Natural killer cell (primary cell): Measurements from ENCODE around the gene MMP24OS. TPM values are rescaled to one million over a fixed set of nuclear protein-coding genes. Genes with fewer than 3 reads are reported as not detected.

ENCODE experiments used
- ATAC-seq, 3 donors: fragments of 150-1000 bp in 2 of 3; fragments of 200-7000 bp in 1 of 3; cut with Tn5 transposase; 1 replicate in 1 of 3; 2 replicates in 2 of 3; pipeline ENCODE4 v1.10.0; 2021; ENCODE audit warnings: mild to moderate bottlenecking in 2 of 3, moderate library complexity in 2 of 3
- DNase-seq, 2 donors: peaks; one replicate each; pipeline versions ENCODE4 v3.0.0 to v3.0.0-alpha.2; 2013 to 2021; ENCODE audit warnings: mixed read lengths in 1 of 2
- H3K27ac ChIP-seq: one replicate; pipeline ENCODE4 v1.5.1; 2013; ENCODE audit warnings: mild to moderate bottlenecking, low read length
- H3K27me3 ChIP-seq: one replicate; pipeline ENCODE4 v1.6.1; 2013; ENCODE audit warnings: low read length; ENCODE audit not compliant: control insufficient read depth, insufficient read depth
- H3K36me3 ChIP-seq: one replicate; pipeline ENCODE4 v1.6.1; 2013; ENCODE audit warnings: low read length; ENCODE audit not compliant: control insufficient read depth, insufficient read depth
- H3K4me1 ChIP-seq: one replicate; pipeline ENCODE4 v1.6.1; 2013; ENCODE audit warnings: low read length; ENCODE audit not compliant: control insufficient read depth, insufficient read depth
- H3K4me3 ChIP-seq: one replicate; pipeline ENCODE4 v1.5.1; 2013; ENCODE audit warnings: low read length
- H3K9me3 ChIP-seq: one replicate; pipeline ENCODE4 v1.6.1; 2013; ENCODE audit warnings: low read length; ENCODE audit not compliant: control insufficient read depth, insufficient read depth
- H3K27ac Mint-ChIP-seq, 2 donors: one replicate each; pipeline ENCODE4 v1.8.0; 2022; ENCODE audit warnings: mild to moderate bottlenecking in 2 of 2, mixed read lengths in 2 of 2, moderate library complexity in 1 of 2
- H3K27me3 Mint-ChIP-seq, 2 donors: one replicate each; pipeline ENCODE4 v1.8.0; 2022; ENCODE audit warnings: low read depth in 2 of 2, mixed read lengths in 2 of 2
- H3K36me3 Mint-ChIP-seq: one replicate; pipeline ENCODE4 v1.8.0; 2022; ENCODE audit warnings: mixed read lengths
- H3K4me1 Mint-ChIP-seq, 2 donors: one replicate each; pipeline ENCODE4 v1.8.0; 2022; ENCODE audit warnings: mixed read lengths in 2 of 2
- H3K4me3 Mint-ChIP-seq: one replicate; pipeline ENCODE4 v1.8.0; 2022; ENCODE audit warnings: mild to moderate bottlenecking, moderate library complexity, mixed read lengths
- H3K9me3 Mint-ChIP-seq, 2 donors: one replicate each; pipeline ENCODE4 v1.8.0; 2022; ENCODE audit warnings: mixed read lengths in 2 of 2
- WGBS: methylation state at CpG from one replicate; pipeline ENCODE4 v1.1.7; 2013; ENCODE audit warnings: missing lambda C conversion rate; ENCODE audit not compliant: insufficient coverage; 5-methylcytosine and 5-hydroxymethylcytosine counted together
- intact Hi-C: fragments of 100-400 bp; cut with micrococcal nuclease; formaldehyde crosslinking; loops from one replicate; pipeline ENCODE4 v1.14.2; 2022
- total RNA-seq, 4 donors: library from RNA; stranded (reverse); fragments of 120-200 nt in 1 of 4; gene quantifications; one replicate each; pipeline versions ENCODE4 v1.2.3 to v1.2.4, GENCODE V29; 2013 to 2022
- TF ChIP-seq, protein P1 (sequence below): fragments of 200-600 bp; IDR thresholded peaks from one replicate; pipeline ENCODE4 v1.8.0; 2022; ENCODE audit warnings: antibody characterized with exemption

The MMP24OS gene
- total RNA-seq, 3 donors from 2014 or later (not counting 1 experiment from before 2014, with no cell fraction given), result 76.5 to 92.7 (median 86.6) TPM

- DNase-seq (no peak), ATAC-seq (no peak)
- 87% methylated on average over 28 of the region's 28 CpGs for WGBS
- Histone ChIP-seq H3K9me3 (no peaks in the 10 kb centered on the region), H3K4me1 (peaks cover 21% of the 10 kb centered on the region), H3K36me3 (no peaks in the 10 kb centered on the region), H3K27ac (no peak overlapping the region), H3K4me3 (no peak overlapping the region), H3K27me3 (no peaks in the 10 kb centered on the region)
- TF ChIP-seq, protein P1, sequence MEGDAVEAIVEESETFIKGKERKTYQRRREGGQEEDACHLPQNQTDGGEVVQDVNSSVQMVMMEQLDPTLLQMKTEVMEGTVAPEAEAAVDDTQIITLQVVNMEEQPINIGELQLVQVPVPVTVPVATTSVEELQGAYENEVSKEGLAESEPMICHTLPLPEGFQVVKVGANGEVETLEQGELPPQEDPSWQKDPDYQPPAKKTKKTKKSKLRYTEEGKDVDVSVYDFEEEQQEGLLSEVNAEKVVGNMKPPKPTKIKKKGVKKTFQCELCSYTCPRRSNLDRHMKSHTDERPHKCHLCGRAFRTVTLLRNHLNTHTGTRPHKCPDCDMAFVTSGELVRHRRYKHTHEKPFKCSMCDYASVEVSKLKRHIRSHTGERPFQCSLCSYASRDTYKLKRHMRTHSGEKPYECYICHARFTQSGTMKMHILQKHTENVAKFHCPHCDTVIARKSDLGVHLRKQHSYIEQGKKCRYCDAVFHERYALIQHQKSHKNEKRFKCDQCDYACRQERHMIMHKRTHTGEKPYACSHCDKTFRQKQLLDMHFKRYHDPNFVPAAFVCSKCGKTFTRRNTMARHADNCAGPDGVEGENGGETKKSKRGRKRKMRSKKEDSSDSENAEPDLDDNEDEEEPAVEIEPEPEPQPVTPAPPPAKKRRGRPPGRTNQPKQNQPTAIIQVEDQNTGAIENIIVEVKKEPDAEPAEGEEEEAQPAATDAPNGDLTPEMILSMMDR, result no peak
- Mint-ChIP-seq H3K4me3 (no peak overlapping the region), H3K27ac (no peak overlapping the region), H3K4me1 (peaks cover 9 to 21% of the 10 kb centered on the region in 2 donors), H3K9me3 (no peaks in the 10 kb centered on the region), H3K36me3 (no peaks in the 10 kb centered on the region), H3K27me3 (peaks cover 0 to 5% of the 10 kb centered on the region in 2 donors)
- intact Hi-C loops, result no loop called here
Observed at GRCh38 chr20:35287509-35288324, 9.8 kb upstream of the MMP24OS start.

DNA sequence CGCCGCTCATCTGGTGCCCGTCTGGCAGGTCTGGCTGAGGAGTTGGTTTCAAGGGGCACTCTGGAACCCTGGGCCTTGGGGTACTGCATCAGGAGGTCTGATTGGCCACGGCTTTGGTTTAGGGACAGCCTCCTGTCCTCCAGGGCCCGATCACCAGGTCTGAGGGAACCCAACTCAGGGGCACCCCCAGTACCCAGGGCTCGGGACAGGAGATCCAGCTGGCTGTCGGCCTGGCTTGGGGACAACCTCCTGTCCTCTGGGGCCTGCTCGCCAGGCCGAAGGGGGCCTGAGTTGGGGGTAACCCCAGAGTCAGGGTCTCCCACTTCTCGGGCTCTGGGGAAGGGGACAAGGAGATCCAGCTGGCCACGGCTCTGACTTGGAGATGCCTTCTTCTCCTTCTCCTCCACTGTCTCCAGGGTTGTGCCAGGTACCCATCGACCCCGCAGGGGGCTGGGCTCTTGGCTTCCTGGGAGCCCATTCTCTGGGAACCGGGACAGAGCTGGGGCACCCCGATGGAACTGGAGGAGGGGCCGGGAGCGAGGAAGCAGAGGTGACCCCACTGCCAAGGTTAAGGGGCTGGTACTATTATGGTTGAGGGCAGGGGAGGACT lies 9.1 kb upstream of the MMP24OS start:
- H3K27me3 Mint-ChIP-seq, result peaks cover 0 to 2% of the 10 kb centered on the region in 2 donors
- DNase-seq (no peak), ATAC-seq (no peak)
- no peaks in the 10 kb centered on the region for H3K9me3 Mint-ChIP-seq
- Histone ChIP-seq H3K4me1 (peaks cover 21% of the 10 kb centered on the region), H3K27ac (no peak overlapping the region), H3K36me3 (peaks cover 3% of the 10 kb centered on the region), H3K9me3 (no peaks in the 10 kb centered on the region), H3K27me3 (no peaks in the 10 kb centered on the region), H3K4me3 (no peak overlapping the region)
- no peak overlapping the region for H3K4me3 Mint-ChIP-seq
- TF ChIP-seq, protein P1, result no peak
- H3K36me3 Mint-ChIP-seq, result no peaks in the 10 kb centered on the region
- H3K27ac Mint-ChIP-seq, result no peak overlapping the region
- H3K4me1 Mint-ChIP-seq, result peaks cover 9 to 21% of the 10 kb centered on the region in 2 donors
- intact Hi-C loops, result no loop called here
- WGBS, result 94% methylated on average over 17 of the region's 17 CpGs

GRCh38 chr20:35286077-35286898 lies 8.4 kb upstream of the MMP24OS start:
- 97% methylated on average over 12 of the region's 12 CpGs for WGBS
- Mint-ChIP-seq H3K4me3 (peak overlapping the region; percentile 59), H3K27ac (peak overlapping the region; percentile 6 to 90), H3K9me3 (no peaks in the 10 kb centered on the region), H3K27me3 (peaks cover 0 to 2% of the 10 kb centered on the region in 2 donors), H3K36me3 (no peaks in the 10 kb centered on the region), H3K4me1 (peaks cover 9 to 21% of the 10 kb centered on the region in 2 donors)
- H3K27ac ChIP-seq, result no peak overlapping the region
- intact Hi-C loops, result no loop called here
- TF ChIP-seq, protein P1, result no peak
- no peak for ATAC-seq
- peaks cover 21% of the 10 kb centered on the region for H3K4me1 ChIP-seq
- H3K9me3 ChIP-seq, result no peaks in the 10 kb centered on the region
- peaks cover 3% of the 10 kb centered on the region for H3K36me3 ChIP-seq
- H3K4me3 ChIP-seq, result no peak overlapping the region
- no peak for DNase-seq
- no peaks in the 10 kb centered on the region for H3K27me3 ChIP-seq
